Liver (tissue), 3 donors: ENCODE data around the gene SHB.

Experiments
- ATF3 ChIP-seq: IDR thresholded peaks from 2 replicates; pipeline ENCODE4 v1.6.1; 2016; ENCODE audit warnings: antibody characterized with exemption
- CTCF ChIP-seq: fragments of 150-350 bp; IDR thresholded peaks from 2 replicates; pipeline ENCODE4 v1.5.1; 2017; ENCODE audit warnings: improper control_type of control experiment, low read depth, low read length; ENCODE audit not compliant: missing input control
- EGR1 ChIP-seq, 2 donors: IDR thresholded peaks; 2 replicates each; pipeline ENCODE4 v1.6.1; 2016 to 2018; ENCODE audit warnings: antibody characterized with exemption in 2 of 2, low read depth in 2 of 2
- FOXA1 ChIP-seq: IDR thresholded peaks from 2 replicates; pipeline ENCODE4 v1.6.1; 2016; ENCODE audit warnings: antibody characterized with exemption
- FOXA2 ChIP-seq: IDR thresholded peaks from 2 replicates; pipeline ENCODE4 v1.6.1; 2016; ENCODE audit warnings: antibody characterized with exemption
- GABPA ChIP-seq, 2 donors: IDR thresholded peaks in 1 of 2; conservative IDR thresholded peaks in 1 of 2; 2 replicates each; pipeline ENCODE4 v1.6.1; 2016; ENCODE audit warnings: antibody characterized with exemption in 2 of 2, mild to moderate bottlenecking in 1 of 2, moderate library complexity in 1 of 2
- HNF4G ChIP-seq: IDR thresholded peaks from 2 replicates; pipeline ENCODE4 v1.6.1; 2016; ENCODE audit warnings: antibody characterized with exemption
- JUND ChIP-seq, 2 donors: IDR thresholded peaks; 2 replicates each; pipeline ENCODE4 v1.6.1; 2016; ENCODE audit warnings: antibody characterized with exemption in 2 of 2
- MAX ChIP-seq: IDR thresholded peaks from 2 replicates; pipeline ENCODE4 v1.6.1; 2016; ENCODE audit warnings: antibody characterized with exemption
- NR2F2 ChIP-seq: IDR thresholded peaks from 2 replicates; pipeline ENCODE4 v1.6.1; 2016; ENCODE audit warnings: antibody characterized with exemption
- RAD21 ChIP-seq, 2 donors: IDR thresholded peaks; 2 replicates each; pipeline ENCODE4 v1.6.1; 2016; ENCODE audit warnings: antibody characterized with exemption in 2 of 2, mild to moderate bottlenecking in 2 of 2
- REST ChIP-seq: IDR thresholded peaks from 2 replicates; pipeline ENCODE4 v1.6.1; 2016; ENCODE audit warnings: antibody characterized with exemption, mild to moderate bottlenecking
- YY1 ChIP-seq: IDR thresholded peaks from 2 replicates; pipeline ENCODE4 v1.6.1; 2016; ENCODE audit warnings: antibody characterized with exemption, mild to moderate bottlenecking
- ZBTB33 ChIP-seq: IDR thresholded peaks from 2 replicates; pipeline ENCODE4 v1.6.1; 2016; ENCODE audit warnings: antibody characterized with exemption
- donor health status: healthy.
- donor health status: healthy.

- TF ChIP-seq CTCF, result no peak
- no peak for TF ChIP-seq REST
- no peak for TF ChIP-seq ZBTB33
- TF ChIP-seq RAD21 (IDR thresholded peaks at IDR 0.05), result no peak
- TF ChIP-seq GABPA (IDR thresholded peaks at IDR 0.05 in 1 of 2, conservative IDR thresholded peaks at IDR 0.05 in 1 of 2), result no peak
- TF ChIP-seq YY1, result no peak
- no peak for TF ChIP-seq JUND (IDR thresholded peaks at IDR 0.05)
- no peak for TF ChIP-seq EGR1 (IDR thresholded peaks at IDR 0.05; ENCODE audit: low read depth in 2 of 2)
- no peak for TF ChIP-seq ATF3
- TF ChIP-seq FOXA1, result no peak
- TF ChIP-seq MAX, result no peak
- TF ChIP-seq HNF4G, result no peak
- TF ChIP-seq FOXA2, result no peak
- no peak for TF ChIP-seq NR2F2
Measured at GRCh38 chr9:38107811-38108304, 38.8 kb upstream of the SHB start.
